ENCODE data around the gene SERTAD2. TPM values are rescaled to one million over a fixed set of nuclear protein-coding genes. Genes with fewer than 3 reads are reported as not detected.

Gene SERTAD2
- total and polyA plus RNA-seq, 2 donors = 14.6 to 17.6 TPM

DNA sequence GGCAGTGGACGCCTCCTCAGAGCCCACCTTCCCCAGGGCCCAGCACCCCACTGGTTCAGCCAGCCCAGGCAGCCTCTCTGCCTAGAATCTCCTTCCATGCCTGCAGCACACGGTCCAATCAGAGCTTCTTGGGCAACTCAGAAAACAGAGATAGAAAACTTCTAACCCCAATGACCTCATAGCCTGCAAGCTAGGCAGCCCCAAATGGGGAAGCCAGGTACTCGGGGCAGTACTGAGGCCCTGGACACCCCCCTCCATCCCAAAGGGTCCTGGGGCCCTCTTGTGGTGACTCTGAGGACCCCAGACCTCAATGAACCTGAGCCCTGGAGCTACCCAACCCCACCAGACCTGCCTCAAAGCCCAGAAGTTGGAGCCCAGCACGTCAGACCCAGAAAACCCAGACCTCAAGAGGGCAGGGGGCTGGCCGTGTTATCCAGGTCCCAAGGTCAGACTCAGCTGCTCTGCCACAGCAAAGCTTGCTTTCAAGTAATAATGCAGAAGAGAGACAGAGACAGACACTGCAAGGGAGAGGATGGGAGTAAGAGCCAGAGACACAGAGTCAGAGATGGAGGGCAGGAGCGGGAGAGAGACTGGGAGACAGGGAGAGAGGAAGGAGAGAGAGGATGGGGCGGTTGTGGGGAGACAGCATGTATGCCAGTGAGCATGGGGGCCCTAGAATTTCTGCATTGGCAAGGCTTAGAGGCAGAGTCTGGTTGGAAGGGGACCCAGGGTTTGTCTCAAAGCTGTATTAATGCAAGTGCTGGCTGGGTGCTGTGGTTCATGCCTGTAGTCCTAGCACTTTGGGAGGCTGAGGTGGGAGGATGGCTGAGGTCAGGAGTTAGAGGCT lies 28.2 kb downstream of the SERTAD2 start:
- Histone ChIP-seq H3K36me3 (ENCODE audit: insufficient read depth) (no peaks in the 10 kb centered on the region), H3K4me1 (ENCODE audit: insufficient read depth) (no peaks in the 10 kb centered on the region), H3K27ac (ENCODE audit: low read depth) (no peak overlapping the region), H3K4me3 (ENCODE audit: low read depth, low read length) (no peak overlapping the region)
- no peak for DNase-seq (ENCODE audit: extremely low spot score)
- WGBS = 93% methylated on average over 7 of the region's 7 CpGs

DNA sequence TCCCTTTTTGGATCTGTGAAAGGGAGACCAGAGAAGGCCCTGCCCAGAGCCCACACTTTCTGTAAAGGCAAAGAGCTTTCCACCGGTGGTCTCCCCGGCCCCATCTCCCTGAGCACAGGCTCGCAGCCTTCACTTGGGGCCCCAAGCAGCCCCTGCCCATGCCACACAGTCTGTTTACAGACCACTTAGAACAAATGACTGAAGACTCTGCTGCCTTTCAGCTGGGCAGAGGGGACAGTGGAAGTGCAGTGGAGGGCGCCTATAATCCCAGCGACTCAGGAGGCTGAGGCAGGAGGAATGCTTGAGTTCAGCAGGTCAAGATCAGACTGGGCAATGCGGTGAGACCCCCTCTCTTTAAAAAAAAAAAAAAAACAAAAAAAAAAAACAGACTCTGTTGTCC lies 28.9 kb downstream of the SERTAD2 start:
- no peaks in the 10 kb centered on the region for H3K4me1 ChIP-seq (ENCODE audit: insufficient read depth)
- DNase-seq (ENCODE audit: extremely low spot score) = no peak

DNA sequence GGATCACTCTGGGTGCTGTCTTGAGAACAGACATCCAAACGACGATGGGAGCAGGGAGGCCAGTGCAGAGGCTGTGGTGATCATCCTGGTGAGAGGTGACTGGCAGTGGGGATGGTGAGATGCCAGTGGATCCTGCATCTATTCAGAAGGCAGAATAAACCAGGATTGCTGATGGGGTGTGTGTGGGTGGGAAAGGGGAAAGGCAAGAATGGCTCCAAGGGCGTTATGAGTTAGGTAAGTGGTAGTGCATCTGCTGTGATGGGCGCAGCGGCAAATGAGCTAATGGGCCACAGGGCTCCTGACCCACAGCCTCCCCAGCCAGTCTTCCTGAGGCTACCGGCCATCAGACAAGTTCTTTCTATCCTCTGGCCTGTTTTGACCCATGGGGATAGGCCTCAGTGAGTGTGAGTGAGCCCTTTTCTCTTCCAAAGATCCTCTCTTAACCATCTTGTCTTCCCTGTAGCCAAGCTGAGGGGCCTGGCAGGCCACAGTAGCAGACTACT lies 29.6 kb downstream of the SERTAD2 start:
- Histone ChIP-seq H3K4me3 (ENCODE audit: low read depth, low read length) (no peak overlapping the region), H3K4me1 (ENCODE audit: insufficient read depth) (no peaks in the 10 kb centered on the region), H3K36me3 (ENCODE audit: insufficient read depth) (no peaks in the 10 kb centered on the region), H3K27ac (ENCODE audit: low read depth) (no peak overlapping the region)
- WGBS = 93% methylated on average over 6 of the region's 6 CpGs
- DNase-seq (ENCODE audit: extremely low spot score) = no peak

More for the DNA sequence above, 28.9 kb downstream of the SERTAD2 start:
- WGBS = 95% methylated on average over 6 of the region's 6 CpGs
- Histone ChIP-seq H3K27ac (ENCODE audit: low read depth) (no peak overlapping the region), H3K4me3 (ENCODE audit: low read depth, low read length) (no peak overlapping the region), H3K36me3 (ENCODE audit: insufficient read depth) (no peaks in the 10 kb centered on the region)

DNA sequence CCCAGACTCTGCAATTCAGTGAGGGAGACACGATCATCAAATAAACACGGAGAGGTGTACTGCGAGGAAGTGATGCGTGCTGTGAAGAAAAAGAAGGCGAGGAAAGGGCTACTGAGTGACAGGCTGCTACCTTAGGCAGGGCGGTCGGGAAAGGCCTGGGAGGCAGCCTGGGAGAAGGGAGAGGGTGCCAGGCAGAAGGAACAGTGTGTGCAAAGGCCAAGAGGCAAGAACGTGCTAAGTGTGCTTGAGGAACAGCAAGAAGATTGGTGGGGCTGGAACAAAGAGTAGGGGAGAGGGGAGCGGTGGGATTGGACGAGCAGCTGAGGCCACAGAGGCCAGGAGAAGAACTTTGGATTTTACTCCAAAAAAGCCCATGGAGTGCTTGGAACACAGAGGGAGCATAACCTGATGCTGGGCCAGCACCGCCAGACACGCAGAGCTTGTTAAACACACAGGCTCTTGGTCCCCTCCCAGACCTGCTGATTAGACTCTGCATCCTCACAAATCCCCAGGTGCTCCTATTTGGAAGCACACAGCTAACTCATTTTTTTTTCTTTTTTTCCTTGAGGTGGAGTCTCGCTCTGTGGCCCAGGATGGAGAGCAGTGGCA lies 30.4 kb downstream of the SERTAD2 start:
- no peak overlapping the region for H3K4me3 ChIP-seq (ENCODE audit: low read depth, low read length)
- no peak for DNase-seq (ENCODE audit: extremely low spot score)
- H3K4me1 ChIP-seq (ENCODE audit: insufficient read depth) = no peaks in the 10 kb centered on the region
- no peaks in the 10 kb centered on the region for H3K36me3 ChIP-seq (ENCODE audit: insufficient read depth)
- WGBS = 88% methylated on average over 13 of the region's 13 CpGs
- no peak overlapping the region for H3K27ac ChIP-seq (ENCODE audit: low read depth)

DNA sequence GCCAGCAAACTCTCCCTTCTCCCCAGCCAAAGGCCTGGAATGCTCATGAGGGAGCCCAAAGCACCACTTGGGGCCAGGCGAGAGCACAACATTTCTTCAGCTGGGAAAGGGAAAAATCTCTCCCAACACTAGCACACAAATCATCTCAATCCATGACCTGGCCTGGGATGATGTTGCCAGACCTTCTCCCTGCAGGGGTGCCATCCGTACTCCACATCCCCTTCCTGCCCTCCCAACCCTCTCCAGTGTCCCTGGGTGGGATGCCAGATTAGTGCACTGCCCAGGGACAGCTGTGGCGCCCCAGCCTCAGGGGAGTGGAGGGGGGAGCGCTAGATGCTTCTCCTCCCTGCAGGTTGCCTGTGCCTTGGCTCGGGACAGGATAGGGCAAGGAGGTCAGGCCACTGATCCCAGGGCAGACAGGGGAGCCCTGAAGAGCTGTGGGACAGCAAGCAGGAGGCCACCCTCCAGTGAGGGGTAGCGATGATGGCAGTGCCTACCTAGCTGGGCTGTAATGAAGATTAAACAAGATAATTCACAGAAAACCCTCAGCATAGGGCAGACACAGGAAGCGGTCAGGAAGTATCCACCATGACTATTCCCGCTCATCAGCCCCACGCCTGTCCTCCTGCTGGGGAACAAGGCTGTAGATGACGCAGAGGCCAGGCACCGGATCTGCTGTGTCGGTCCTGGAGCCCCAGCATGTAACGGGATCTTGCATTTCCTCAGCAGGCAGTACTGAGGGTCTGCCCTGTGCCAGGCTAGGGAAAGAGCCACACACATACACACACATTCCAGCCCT lies 31.1 kb downstream of the SERTAD2 start:
- Histone ChIP-seq H3K4me1 (ENCODE audit: insufficient read depth) (no peaks in the 10 kb centered on the region), H3K36me3 (ENCODE audit: insufficient read depth) (no peaks in the 10 kb centered on the region), H3K27ac (ENCODE audit: low read depth) (no peak overlapping the region), H3K4me3 (ENCODE audit: low read depth, low read length) (no peak overlapping the region)
- 86% methylated on average over 13 of the region's 13 CpGs for WGBS
- DNase-seq (ENCODE audit: extremely low spot score) = no peak

DNA sequence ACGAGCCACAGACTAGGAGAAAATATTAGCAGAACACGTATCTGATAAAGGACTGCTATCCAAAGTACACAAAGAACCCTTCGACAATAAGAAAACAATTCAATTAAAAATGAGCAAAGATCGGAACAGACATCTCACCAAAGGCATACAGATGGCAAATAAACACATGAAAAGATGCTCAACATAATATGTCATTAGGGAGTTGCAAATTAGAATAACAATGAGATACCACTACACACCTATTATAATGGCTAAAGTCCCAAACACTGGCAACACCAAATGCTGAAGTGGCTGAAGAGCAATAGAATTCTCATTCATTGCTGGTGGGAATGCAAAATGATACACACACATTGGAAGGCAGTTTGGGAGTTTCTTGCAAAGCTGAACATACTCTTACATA lies 33.1 kb downstream of the SERTAD2 start:
- H3K4me1 ChIP-seq (ENCODE audit: insufficient read depth) = no peaks in the 10 kb centered on the region
- no peak for DNase-seq (ENCODE audit: extremely low spot score)
- 80% methylated on average over 4 of the region's 4 CpGs for WGBS
- H3K4me3 ChIP-seq (ENCODE audit: low read depth, low read length) = no peak overlapping the region
- H3K36me3 ChIP-seq (ENCODE audit: insufficient read depth) = no peaks in the 10 kb centered on the region
- no peak overlapping the region for H3K27ac ChIP-seq (ENCODE audit: low read depth)

DNA sequence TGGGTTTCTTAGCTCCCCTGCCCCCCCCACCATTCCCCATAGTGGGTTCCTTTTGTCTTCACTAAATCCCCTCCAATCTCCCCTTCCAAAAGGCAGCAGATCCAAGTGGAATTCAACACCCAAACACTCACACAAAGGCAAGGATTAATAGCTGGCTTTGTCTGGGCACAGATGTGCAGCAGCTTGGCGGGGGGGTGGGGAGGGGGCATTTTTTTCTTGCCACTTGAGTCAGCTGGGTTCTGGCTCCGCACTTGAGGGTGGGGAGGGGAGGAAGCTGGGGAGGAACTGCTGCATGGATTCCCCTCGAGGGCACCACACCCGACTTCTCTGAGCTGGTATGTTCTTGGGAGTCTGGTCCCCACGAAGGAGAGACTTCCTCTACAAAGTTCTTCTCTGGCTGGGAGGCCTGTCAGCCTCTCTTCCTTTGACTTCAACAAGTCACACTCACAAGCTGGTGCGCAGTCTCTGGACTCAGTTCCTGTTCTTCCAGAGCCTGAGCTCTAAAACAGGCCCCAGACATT lies 36.0 kb downstream of the SERTAD2 start:
- WGBS = 65% methylated on average over 6 of the region's 6 CpGs
- no peak for DNase-seq (ENCODE audit: extremely low spot score)
- H3K27ac ChIP-seq (ENCODE audit: low read depth) = no peak overlapping the region
- no peaks in the 10 kb centered on the region for H3K36me3 ChIP-seq (ENCODE audit: insufficient read depth)
- H3K4me1 ChIP-seq (ENCODE audit: insufficient read depth) = no peaks in the 10 kb centered on the region
- H3K4me3 ChIP-seq (ENCODE audit: low read depth, low read length) = no peak overlapping the region

DNA sequence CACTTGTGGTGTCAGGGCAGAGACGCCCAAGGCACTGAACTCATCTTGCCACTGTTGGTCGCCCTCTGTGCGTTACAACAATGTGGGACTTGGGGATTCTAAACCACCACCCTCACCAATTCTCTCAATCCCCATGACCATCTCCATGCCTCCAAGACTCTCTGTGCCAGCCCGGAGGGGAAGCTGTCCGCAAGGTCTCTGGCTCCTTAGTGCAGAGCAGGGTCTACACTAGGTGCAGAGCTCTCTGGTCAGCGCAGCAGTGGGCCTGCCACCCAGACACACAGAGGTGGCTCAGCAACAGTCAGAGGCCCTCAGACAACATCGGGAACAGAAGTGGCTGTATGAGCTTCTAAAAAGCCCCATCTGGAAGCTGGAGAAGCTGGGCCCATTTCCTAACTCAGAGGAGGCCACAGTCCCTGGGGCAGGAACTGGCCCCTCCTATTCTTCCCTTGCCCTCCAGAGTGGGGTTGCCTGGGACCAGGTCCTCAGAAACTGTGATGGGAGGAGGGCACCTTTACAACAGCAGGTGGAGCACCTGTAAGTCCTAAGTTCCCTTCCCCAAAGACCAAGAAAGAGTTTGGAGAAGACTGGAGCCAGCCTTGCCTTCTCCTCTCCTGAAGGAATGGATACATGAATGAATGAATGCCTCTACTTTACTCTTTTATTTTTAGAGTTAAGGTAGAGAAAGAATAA lies 37.7 kb downstream of the SERTAD2 start:
- no peak overlapping the region for H3K4me3 ChIP-seq (ENCODE audit: low read depth, low read length)
- WGBS = 95% methylated on average over 7 of the region's 7 CpGs
- no peak for DNase-seq (ENCODE audit: extremely low spot score)
- no peaks in the 10 kb centered on the region for H3K36me3 ChIP-seq (ENCODE audit: insufficient read depth)
- H3K4me1 ChIP-seq (ENCODE audit: insufficient read depth) = no peaks in the 10 kb centered on the region
- no peak overlapping the region for H3K27ac ChIP-seq (ENCODE audit: low read depth)

DNA sequence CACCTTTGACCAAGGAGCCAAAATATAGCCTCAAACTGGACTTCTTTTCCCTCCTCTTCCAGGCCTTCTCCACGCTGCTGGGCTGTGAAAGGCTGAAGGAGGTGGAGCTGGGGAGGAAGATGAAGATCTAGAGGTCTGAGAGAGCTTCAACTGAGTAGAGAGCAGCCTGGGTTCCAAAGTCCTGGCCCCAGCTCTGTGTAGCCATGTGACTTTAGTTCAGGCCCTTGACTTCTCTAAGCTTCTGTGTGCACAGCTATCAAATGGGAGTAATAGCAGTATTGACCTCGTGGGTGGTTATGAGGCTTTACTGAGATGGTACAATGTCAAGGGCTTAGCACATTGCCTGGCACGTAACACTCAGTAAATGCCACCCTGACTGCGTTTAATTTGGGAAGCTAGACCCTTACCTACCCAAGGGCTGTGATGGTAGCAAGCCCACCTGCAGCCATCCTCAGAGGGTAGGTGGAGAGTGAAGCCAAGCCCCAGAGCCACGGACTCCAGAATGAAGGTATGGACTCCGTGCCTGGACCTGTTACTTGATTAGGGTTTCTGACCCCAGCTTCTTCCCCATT lies 38.4 kb downstream of the SERTAD2 start:
- no peaks in the 10 kb centered on the region for H3K36me3 ChIP-seq (ENCODE audit: insufficient read depth)
- no peaks in the 10 kb centered on the region for H3K4me1 ChIP-seq (ENCODE audit: insufficient read depth)
- 93% methylated on average over 6 of the region's 6 CpGs for WGBS
- no peak overlapping the region for H3K27ac ChIP-seq (ENCODE audit: low read depth)
- no peak for DNase-seq (ENCODE audit: extremely low spot score)
- no peak overlapping the region for H3K4me3 ChIP-seq (ENCODE audit: low read depth, low read length)

DNA sequence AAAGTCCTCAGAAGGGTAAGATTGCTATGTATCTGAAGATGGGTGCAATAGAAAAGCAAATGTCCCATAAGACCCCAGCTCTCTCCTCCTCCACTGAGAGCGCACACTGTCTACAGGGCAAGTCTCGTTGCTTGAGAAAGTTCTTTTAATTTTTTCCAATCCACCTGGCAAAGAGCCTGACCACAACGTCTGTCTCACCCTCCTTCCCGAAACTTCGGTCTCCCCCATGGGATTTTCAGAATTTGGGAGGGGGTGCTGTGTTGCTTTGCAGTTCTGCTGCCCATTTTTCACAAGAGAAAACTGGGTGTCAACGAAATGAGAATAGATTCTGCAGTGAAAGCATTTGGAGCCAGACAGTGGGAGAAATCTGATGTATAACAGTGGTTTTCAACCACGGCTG lies 40.4 kb downstream of the SERTAD2 start:
- H3K27ac ChIP-seq (ENCODE audit: low read depth) = no peak overlapping the region
- H3K36me3 ChIP-seq (ENCODE audit: insufficient read depth) = no peaks in the 10 kb centered on the region
- no peak for DNase-seq (ENCODE audit: extremely low spot score)
- no peaks in the 10 kb centered on the region for H3K4me1 ChIP-seq (ENCODE audit: insufficient read depth)
- no peak overlapping the region for H3K4me3 ChIP-seq (ENCODE audit: low read depth, low read length)
- WGBS = 75% methylated on average over 7 of the region's 7 CpGs

DNA sequence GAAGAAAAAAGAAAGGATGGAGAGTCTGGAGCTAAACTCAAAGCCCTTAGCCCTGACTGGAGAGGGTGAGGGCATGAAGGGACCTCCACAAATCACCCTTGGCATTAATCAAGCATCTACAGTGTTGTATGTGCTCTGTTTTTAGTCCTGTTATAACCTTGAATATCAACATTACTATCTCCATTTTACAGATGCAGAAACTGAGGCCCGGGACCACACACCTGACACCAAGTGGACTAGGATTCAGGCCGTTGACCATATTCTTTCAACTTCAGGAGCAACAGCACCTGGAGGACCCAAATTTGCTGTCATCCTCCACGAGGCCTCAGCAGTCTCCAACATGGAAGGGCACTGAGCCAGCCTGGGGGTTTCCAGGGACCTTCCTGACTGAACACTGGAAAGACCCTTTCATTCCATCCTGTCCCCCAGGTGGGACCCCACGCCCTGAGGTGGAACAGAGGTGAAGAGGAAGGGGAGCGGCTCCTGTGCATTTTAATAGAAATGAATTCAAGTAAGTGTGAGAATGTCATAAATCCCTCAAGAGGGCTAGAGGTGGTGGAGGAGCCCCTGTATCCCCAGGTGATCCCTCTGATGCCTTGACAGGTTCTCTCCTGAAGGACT lies 41.0 kb downstream of the SERTAD2 start:
- WGBS = 84% methylated on average over 5 of the region's 5 CpGs
- Histone ChIP-seq H3K4me3 (ENCODE audit: low read depth, low read length) (no peak overlapping the region), H3K36me3 (ENCODE audit: insufficient read depth) (no peaks in the 10 kb centered on the region), H3K4me1 (ENCODE audit: insufficient read depth) (no peaks in the 10 kb centered on the region), H3K27ac (ENCODE audit: low read depth) (no peak overlapping the region)
- no peak for DNase-seq (ENCODE audit: extremely low spot score)

DNA sequence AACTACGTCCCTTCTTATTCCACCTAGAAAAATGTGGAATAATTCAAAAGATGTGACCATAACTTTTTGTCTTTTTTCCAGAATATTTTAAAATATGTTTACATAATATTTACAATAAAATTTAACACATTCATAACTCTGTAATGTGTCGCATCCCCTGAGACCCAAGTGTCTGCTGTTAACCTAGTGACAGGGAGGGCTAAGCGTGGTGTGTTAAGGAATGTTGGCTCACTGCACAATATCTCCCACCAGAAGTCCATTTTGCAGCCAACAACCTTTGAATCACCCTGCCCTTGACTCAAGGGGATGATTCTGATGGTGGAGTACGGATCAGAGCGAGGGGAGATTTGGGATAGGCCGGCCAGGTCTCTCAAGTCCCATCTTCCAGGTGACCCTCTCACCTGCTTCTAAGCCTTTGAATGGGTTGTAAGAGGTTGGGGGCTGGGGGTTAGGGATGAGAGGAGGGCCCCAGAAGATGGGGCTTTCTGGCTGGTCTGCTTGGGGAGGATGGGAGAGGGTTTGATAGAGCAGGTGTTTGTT lies 43.3 kb downstream of the SERTAD2 start:
- Histone ChIP-seq H3K4me3 (ENCODE audit: low read depth, low read length) (no peak overlapping the region), H3K36me3 (ENCODE audit: insufficient read depth) (no peaks in the 10 kb centered on the region), H3K4me1 (ENCODE audit: insufficient read depth) (no peaks in the 10 kb centered on the region), H3K27ac (ENCODE audit: low read depth) (no peak overlapping the region)
- 96% methylated on average over 6 of the region's 6 CpGs for WGBS
- DNase-seq (ENCODE audit: extremely low spot score) = no peak

Measured in urinary bladder (tissue), 4 donors.